OCI-M2 (cell line): ENCODE measurements around the gene PCBP4.

Source experiments
- DNase-seq: peaks from one replicate; lab custom pipeline; 2025; ENCODE audit not compliant: unreplicated experiment; lab: John Stamatoyannopoulos, UW

The PCBP4 gene

DNA sequence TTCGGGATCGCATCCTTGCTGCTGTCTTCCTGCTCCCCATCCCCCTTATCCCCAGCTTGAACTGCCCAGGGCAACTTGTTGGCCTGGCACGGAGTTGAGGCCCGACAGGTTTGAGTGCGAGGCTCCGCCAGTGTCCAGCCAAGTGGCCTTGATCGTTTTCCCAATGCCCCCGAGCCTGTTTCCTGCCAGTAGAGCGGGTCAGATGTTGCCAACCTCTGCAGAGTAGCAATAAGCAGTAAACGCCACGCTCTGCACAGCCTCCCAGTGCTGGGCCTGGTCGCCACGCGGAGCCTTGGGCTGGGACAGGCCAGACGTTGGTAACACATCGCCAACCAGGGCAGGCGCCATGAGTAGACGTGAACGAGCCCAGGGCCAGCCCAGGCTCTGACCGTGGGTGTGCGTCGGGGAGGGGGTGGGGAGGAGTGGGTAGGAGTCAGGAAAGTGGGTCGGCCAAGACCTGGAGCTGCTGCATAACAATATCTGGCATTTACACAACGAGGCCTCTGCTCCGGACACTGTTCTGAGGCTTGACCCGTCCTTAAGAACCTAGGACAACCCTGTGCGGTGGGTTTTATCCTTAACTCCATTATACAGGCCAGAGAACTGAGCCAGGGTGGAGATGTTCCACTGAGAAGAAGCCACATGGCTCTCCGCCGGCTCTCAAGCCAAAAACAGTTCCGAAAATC is 7.2 kb upstream of the PCBP4 start:
- DNase-seq: no peak

DNA sequence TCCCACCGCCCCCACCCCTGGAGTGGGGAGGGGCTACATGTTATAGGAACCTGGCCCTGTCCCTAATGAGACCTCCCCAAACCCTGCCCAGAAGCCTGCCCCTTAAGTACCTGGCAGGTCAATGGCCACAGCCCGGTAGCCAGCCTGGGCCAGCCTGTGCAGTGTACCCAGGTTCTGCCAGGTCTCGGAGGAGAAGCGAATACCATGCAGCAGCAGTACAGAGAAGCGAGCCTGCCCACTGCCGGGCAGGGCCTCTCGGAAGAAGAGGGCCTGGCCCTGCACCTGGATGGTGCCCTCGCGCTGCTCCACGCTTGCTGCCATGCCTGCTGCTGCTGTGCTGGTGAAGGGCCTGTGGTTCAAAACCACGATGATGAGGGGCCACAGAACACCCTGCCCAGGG is 4.1 kb upstream of the PCBP4 start:
- DNase-seq: no peak

DNA sequence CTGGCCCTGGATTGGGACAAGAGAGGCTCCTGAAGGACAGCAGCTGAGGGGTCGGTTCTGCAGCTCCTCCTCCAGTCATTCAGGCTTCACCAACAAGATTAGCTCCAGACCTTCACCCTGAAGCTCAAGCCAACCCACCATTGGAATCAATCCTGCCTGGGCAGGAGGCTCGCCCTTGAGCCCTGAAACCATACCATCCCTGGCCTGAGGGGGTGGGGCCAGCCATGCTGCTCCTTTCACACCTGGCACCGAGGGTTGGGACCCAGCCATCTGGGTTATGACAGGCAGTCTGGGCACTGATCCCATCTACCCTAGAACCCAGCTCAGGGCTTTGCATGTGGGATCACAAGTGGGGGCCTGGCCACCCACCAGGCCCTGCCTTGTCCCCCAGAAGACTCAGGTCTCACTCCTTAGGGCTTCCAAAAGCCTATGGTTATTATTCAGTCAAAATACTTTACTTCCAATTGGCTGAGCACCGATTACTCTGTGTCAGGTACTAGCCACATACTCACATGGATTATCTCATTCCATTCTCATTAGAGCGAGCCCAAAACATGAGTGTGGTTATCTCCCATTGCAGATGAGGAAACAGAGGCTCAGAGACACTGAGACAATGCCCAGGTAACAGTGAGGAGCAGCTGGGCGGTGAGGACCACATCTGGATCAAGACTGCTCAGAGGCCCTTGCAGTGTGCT is 3.5 kb upstream of the PCBP4 start:
- DNase-seq: no peak

DNA sequence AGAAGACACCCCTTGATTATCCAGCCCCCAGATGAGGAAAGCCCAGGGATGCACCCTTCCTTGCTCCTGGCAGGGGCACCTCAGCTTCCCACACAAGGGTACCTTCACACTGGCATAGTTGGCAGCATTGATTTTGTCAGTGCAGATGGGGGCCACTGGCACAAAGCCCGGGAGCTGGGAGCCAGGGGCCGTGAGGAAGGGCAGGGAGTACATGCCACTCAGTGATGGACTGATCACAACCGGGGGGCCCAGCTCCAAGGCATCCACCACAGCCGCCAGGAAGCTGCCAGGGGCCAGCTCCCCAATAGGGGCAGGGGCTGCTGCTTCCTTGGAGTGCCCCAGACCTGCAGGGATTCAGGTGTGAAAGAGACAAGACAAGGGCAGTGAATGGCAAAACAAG is 2.6 kb upstream of the PCBP4 start:
- DNase-seq: no peak

DNA sequence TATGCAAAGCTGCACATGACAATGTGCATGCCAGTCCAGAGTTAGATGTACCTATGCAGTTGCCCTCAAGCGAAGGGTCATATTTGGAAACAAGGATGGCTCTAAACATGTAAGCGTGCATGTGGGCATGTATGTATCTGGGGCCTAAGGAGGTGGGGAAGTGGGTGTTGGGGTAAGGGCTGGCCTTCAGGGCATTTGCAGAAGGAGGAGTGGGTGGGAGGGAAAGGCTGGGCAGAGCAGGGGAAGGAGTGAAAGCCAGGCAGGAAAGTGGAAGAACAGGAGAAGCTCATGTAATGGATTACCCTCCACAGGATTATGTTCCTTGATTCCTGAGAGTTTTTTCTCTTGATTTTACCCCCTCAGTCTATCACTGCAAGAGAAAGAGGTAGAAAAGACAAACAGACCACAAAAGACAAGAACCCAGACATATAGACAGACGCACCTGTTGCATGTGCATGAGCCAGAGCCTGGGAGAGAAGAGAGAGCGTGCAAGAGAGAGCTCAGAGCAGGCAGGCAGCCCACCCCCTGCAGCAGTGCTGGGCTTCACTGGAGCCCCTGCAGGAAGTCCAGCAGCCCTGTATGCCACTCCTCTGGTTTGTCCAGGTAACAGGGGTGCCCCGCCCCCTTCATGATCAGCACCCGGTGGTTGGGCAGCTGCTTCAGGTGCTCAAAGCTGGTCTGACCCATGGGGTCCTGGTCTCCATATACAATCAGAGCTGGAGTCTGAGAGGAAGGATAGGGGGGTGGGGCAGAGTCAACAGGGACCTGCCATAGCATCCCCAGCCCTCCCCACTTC is 1.8 kb upstream of the PCBP4 start:
- no peak for DNase-seq

DNA sequence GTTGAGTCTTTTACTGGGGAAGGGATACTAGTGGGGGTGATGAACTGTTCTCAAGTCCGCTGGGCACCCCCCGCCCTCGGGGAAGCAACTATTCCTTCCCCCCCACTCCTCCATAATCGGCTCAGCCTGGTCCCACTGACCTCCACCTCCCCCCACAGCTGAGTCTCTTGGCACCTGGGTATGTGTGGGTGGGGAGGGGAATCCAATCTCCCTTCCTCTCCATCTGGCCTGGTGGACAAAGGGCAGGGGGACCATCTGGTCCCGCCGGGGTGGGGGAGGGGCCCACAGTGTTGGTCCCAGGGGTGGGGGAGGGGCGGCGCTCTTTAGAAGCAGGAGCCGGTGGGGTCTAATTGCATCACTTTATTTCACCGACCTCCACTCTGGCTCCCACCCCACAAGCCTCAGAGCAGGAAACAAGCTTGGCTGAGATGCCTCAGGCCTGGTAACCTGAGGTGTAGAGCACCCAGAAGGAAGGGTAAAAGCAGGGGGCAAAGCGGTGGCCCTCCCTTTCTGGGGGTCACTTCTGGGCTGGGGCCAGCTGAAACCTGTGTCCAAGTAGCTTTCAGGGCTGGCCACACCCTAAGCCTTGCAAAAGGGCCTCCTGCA is 1.0 kb upstream of the PCBP4 start:
- no peak for DNase-seq

DNA sequence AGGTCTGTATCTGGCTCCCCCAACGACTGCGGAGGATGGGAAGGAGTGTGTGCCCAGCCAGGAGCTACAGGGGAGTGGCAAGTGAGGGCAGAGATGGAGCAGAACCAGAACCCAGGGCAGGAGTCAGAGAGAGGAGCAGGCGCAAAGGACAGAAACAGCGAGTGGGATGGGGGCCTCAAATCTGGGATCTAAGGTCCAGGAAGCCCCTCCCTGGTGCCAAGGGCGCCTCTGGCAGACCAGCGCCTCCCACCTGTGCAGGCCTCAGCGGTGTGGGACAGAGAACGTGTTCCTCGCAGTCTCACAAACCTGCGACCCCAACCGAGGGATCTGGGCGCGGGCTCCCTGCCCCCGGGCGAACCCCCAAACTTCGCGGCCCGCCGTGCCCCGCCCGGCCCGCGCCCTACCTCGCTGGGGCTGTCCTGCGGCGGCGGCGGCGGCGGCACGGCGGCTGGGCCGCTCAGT is 301 bp downstream of the PCBP4 start:
- no peak for DNase-seq

DNA sequence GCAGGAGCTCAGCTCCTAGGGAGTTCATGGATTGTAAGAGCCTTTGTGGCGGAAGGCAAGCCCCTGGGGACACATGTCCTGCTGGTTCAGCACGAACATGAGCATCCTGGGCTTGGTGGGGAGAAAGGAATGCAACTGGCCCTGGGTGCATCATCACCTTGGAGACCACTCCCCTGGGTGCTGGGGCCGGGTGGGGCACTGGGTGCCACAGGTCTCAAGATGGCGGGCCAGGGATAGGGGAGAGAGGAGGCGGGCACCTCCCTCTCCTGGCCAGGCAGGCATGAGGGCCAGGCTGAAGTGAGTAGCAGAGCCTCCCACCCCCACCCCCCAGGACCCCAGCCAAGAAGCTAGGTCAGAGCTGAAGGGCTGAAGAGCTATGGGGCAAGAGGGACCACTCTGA is 768 bp downstream of the PCBP4 start:
- no peak for DNase-seq

DNA sequence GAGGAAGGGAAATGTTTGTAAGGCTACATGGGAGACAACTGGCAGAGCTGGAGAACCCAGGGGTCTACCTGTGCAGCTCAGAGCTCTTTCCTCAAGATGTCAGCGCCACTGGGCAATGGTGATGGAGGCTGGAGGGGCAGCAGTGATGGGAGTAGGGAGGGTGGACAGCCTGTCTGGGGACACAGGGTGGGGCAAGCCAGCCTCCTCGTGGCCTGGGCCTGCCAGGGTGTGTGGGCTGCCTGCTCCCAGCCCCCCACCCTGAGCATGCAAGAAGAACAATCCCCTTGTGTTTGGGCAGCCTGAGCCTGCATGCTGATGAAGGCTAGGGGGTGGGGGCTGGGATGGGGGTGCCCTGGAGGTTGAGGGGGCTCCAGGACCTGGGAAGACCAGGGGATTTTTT is 1.2 kb downstream of the PCBP4 start:
- no peak for DNase-seq

DNA sequence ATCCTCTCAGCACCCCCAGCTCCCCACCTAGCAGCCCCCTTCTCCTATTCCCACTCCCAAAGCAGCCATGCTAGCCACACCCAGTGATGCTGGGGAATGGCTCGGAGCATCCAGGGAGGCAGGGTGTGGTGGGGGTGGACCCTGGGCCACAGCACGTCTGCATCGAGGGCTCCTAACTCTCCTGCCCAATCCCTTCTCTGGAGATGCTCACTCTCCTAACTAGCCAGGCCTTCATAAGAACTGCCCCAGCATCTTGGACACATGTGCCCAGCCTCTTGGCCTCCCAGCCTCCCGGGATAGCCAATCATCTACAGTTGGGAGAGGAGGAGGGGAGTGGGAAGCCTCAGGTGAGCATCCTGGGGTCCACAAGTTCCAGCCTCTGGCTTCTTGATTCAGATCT is 2.7 kb downstream of the PCBP4 start:
- DNase-seq: no peak

DNA sequence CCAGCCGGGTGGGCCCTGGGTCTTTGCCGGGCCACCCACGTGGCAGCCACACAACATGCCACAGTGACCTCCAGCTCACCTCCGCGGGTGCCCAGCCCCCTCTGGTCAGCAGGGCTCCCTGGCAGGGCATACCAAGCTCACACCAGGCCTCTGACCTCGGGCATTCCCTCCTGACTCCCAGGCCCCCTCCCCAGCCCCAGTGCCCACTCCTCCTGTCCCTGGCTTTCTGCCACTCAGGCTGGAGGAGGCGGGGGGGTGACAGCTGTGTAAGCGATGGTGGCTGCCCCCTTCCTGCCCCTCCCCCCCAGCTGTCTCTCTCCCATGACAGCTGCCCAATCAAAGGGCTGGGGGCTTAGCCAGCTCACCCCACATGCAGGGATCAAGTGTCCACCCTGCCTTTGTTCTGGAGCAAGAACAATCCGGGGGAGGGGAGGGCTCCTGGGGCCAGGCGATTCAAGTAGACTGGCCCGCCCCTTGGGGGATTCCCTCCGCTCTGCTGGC is 3.3 kb downstream of the PCBP4 start:
- DNase-seq: no peak

DNA sequence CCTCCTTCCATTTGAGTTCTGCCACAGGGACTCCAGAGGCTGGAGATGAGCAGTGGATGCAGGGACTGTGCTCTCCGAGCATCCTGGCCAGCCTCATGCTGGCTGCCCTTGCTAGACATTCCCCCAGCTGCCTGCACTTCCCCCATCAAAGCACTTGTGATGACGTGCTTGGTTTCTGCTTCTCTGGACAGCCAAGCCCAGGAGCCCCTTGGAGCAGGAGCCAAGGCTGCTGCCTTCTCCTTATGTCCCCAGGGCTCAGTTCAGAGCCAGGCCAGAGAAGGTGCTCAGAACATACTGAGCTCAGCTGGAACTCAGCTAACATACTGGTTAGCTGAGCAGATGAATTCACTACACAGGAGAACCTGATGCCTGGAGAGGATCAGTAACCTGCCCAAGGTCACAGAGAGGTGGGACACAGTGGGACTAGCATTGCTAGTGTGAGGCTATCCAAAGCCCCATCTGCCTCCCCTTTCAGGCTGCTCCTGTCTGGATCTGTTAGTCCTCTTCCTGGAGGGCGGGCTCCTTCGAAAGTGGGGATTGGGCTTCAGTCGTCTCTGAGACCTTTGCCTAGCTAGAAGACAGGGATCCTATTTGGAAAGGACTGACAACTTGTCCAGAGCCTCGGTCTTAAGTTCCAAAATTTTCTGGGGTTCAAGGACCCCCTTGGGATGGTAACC is 4.3 kb downstream of the PCBP4 start:
- no peak for DNase-seq

DNA sequence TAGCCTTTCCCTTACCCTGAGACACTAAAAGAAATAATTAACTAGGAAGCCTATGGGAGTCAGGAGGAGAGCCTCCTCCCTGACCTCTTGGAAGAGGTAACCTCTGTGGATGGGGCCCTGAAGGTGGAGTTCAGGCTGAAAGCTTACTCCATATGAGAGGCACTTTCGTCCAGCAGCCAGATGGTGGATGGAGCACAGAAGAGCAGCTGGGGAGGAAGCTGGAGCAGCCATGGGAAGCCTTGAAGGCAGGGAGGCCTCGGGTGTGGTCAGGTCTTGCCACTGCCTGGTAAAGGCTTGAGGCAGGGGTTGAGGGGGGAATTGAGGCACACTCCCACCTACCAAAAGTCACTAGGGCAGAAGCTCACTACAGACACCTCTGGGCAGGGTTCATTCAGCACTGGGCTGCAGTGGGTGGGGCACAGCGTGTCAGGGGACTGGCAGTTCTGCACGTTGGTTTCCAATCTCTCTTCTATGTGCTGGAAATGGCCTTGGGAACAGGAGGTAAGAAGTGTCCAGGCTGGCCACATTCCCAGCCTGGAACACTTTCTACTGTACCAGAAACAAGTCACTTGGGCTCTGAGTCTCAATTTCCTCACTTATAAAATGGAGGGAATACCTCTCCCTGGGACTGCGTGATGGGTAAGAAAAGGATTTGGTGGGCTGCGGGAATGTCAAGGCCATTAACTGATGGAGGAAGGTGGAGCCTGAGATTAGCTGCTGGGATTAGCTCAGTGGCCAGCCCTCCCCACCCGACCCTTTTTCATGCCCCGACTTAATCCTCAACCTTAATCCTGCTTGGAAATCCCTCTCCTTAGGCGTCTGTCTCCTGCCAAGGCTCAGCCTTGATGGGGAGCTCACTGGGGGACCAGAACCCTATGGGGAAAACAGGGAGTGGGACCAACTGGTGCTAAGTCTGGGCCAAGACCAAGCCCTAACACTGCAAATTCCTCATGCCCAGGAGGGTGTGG is 5.4 kb downstream of the PCBP4 start:
- no peak for DNase-seq

DNA sequence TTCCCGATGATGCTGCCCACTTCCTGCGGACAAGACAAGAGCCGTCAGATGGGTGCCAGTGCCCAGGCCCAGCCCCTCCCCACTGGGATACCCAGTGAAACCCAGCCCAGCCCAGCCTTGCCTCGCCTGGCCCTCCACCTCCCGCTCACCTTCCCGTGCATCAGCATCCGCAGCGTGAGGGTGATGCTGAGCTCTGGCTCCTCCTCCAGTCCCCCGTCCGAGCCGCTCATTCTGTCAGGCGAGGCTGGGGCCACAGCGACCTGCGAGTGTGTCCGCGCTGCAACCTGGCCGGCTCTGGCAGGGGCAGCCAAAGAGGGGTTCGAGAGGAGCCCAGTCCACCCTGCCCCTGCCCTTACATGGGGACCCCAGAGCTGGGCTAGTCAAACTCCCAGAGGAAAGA is 6.2 kb downstream of the PCBP4 start:
- DNase-seq: no peak

DNA sequence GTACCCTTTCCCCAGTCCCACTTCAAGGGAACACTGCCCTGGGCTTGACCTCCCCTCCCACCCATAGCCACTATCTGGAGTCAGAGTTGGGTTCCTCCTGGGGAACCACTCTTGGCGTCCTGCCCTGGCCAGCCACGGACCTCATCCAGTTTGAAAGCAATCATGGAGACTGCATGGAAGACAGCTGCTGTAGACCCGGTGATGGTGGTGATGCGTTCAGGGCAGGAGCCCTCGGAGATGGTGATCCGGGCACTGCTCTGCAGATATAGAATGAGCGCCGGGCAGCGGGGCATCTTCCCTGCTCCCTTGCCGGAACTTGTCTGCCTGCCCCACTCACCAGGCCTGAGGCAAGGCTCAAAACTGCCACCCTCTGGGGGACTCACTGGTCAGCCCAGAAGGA is 6.9 kb downstream of the PCBP4 start:
- DNase-seq: no peak

DNA sequence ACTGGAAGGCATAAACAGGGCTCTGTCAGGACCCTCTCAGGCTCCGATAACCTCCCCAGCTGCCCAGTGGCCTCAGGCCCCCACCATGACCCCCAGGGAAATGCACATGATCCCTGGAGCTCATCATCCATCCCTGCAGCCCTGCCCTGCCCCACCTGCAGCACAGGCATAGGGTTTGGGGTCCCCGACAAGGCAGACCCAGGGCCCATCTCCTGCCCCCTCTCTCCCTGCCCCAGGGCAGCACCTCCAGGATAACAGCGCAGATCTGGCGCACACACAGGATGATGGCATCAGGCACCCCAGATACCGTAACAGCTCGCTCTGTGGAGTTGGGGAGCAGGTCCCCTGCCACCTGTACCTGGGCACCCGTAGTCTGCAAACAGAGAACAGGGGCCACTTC is 7.6 kb downstream of the PCBP4 start:
- no peak for DNase-seq

DNA sequence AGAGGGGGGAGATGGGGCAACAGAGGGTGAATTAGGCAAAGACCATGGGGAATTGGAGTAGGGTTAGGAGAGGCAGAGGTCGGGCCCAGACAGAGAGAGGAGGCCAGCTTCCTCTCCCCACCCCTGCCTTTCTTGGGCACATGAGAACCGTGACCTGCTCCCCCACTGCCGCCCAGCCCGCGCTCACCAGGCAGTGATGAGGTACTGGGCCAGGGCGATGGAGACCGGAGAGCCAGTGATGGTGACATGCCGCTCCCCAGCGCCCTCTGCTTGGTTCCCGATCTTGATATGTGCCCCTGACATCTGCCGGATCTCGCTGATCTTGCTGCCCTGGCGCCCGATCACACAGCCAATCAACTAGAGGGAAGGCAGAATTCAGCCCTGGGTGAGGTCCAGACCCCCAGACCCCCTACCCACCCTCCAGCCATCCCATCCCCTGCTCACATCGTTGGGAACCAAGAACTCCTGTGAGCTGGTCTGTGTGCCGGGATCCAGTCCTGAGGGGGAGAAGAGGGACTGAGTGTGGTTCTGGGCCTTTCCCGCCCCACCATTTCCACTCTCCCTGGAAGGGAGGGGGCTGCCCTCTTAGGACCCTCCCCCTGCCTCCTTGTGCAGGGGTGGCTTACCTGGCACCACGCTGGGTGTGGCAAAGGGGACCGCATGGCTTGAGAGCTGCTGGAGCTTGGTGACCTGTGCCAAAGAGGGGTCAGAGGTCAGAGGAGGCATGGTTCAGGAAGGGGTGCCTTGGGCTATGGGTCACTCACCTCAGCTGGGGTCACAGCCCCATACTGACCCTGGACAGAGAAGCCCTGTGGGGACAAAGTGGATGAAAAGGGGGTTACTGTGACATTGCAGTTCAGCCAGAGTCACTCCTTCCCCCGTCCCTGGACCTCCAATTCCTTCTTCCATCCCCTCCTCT is 8.4 kb downstream of the PCBP4 start:
- no peak for DNase-seq

DNA sequence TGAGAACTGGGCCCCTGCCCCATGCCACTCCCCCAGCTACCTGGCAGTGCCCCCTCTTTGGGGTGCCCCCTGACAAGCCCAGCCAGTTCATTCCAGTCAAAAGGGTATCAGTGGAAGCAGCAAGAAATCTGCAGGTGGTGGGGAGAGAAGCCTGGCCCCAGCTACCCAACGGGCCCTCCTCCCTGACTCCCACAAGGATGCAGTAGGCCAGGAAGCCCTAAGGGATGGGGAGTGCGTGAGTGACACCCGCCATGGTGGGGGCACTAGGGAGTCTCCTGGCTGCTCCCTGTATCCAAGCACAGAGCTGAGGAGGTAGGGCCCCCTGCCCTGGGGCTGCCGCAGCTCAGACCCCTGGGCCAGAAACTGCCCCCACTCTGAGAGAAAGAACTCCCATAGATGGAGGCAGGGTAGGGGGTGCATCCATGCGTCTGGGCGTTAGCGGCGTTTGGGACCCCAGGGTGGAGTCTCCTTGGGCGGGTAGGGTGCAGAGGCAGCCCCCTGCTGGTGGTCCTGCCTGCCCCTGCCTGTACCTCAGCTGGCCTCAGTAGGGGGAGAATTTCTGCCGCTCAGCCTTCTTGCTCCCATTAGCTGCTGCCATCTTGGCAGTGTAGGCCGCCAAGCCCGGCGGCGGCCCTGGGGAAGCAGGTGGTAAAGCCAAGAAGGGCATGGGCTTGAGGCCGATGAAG is 9.6 kb downstream of the PCBP4 start:
- DNase-seq: no peak
